ENCODE measurements around the gene MOV10L1. TPM values are rescaled to one million over a fixed set of nuclear protein-coding genes. Genes with fewer than 3 reads are reported as not detected.

Gene MOV10L1
- not detected in 2 replicates for total RNA-seq (2014; rRNA removed; shearing (Covaris generic))

GRCh38 chr22:50089682-50090411 is at the start of gene MOV10L1:
MOV10L1 (plus strand) TSS chr22:50090006; CDS start chr22:50090089, 83 bp downstream.
- no peak for DNase-seq (ENCODE audit: low spot score)

GRCh38 chr22:50040717-50041116 is 49.1 kb upstream of the MOV10L1 start:
- DNase-seq (ENCODE audit: low spot score) = no peak

- DNase-seq (ENCODE audit: low spot score) = no peak
Observed at GRCh38 chr22:50041361-50042065, 48.3 kb upstream of the MOV10L1 start.

- DNase-seq (ENCODE audit: low spot score) = no peak
Observed at GRCh38 chr22:50044485-50045118, 45.2 kb upstream of the MOV10L1 start.

GRCh38 chr22:50045211-50046018 is 44.4 kb upstream of the MOV10L1 start:
- DNase-seq (ENCODE audit: low spot score) = no peak

GRCh38 chr22:50046019-50046415 is 43.8 kb upstream of the MOV10L1 start:
- DNase-seq (ENCODE audit: low spot score) = no peak

- no peak for DNase-seq (ENCODE audit: low spot score)
Observed at GRCh38 chr22:50046481-50047245, 43.1 kb upstream of the MOV10L1 start.

GRCh38 chr22:50047346-50047745 is 42.5 kb upstream of the MOV10L1 start:
- no peak for DNase-seq (ENCODE audit: low spot score)

- no peak for DNase-seq (ENCODE audit: low spot score)
Observed at GRCh38 chr22:50048061-50048765, 41.6 kb upstream of the MOV10L1 start.

GRCh38 chr22:50048836-50049235 is 41.0 kb upstream of the MOV10L1 start:
- no peak for DNase-seq (ENCODE audit: low spot score)

- DNase-seq (ENCODE audit: low spot score) = no peak
Observed at GRCh38 chr22:50049299-50050195, 40.3 kb upstream of the MOV10L1 start.

- DNase-seq (ENCODE audit: low spot score) = no peak
Observed at GRCh38 chr22:50051930-50052329, 37.9 kb upstream of the MOV10L1 start.

- DNase-seq (ENCODE audit: low spot score) = no peak
Observed at GRCh38 chr22:50053861-50054260, 35.9 kb upstream of the MOV10L1 start.

GRCh38 chr22:50056214-50056972 is 33.4 kb upstream of the MOV10L1 start:
- no peak for DNase-seq (ENCODE audit: low spot score)

- DNase-seq (ENCODE audit: low spot score) = no peak
Observed at GRCh38 chr22:50057278-50058060, 32.3 kb upstream of the MOV10L1 start.

- DNase-seq (ENCODE audit: low spot score) = no peak
Observed at GRCh38 chr22:50058061-50058905, 31.5 kb upstream of the MOV10L1 start, which contains the start of gene TTLL8. TTLL8 (minus strand) TSS chr22:50058298.

Measured in HT-29 (cell line).